Loucy (cell line): ENCODE results near the gene FMO5.

Source experiments
- H2AFZ ChIP-seq: fragments of 200-600 bp; sonication (generic); 2 replicates; pipeline ENCODE4 v1.6.0; 2016; ENCODE audit warnings: antibody characterized with exemption, mild to moderate bottlenecking, low read length, moderate library complexity
- H3F3A ChIP-seq: fragments of 200-600 bp; 2 replicates; pipeline ENCODE4 v1.6.0; 2016; ENCODE audit warnings: antibody characterized with exemption, low read depth, mild to moderate bottlenecking
- H3K27me3 ChIP-seq: fragments of 200-600 bp; sonication (generic); 2 replicates; pipeline ENCODE4 v1.6.1; 2014; ENCODE audit warnings: low read length, mild to moderate bottlenecking; ENCODE audit not compliant: insufficient read depth, poor library complexity, severe bottlenecking
- H3K36me3 ChIP-seq: fragments of 200-600 bp; sonication (generic); 2 replicates; pipeline ENCODE4 v1.6.1; 2016; ENCODE audit warnings: low read length; ENCODE audit not compliant: insufficient read depth
- H3K4me1 ChIP-seq: fragments of 200-600 bp; sonication (generic); 2 replicates; pipeline ENCODE4 v1.5.1; 2014; ENCODE audit warnings: low read length, mild to moderate bottlenecking; ENCODE audit not compliant: insufficient read depth, poor library complexity, severe bottlenecking
- H3K4me2 ChIP-seq: fragments of 200-600 bp; sonication (generic); 2 replicates; pipeline ENCODE4 v1.6.0; 2014; ENCODE audit warnings: antibody characterized with exemption, low read length, low read depth, mild to moderate bottlenecking; ENCODE audit not compliant: poor library complexity, severe bottlenecking
- H3K4me3 ChIP-seq: fragments of 200-600 bp; sonication (generic); 2 replicates; pipeline ENCODE4 v1.5.1; 2014; ENCODE audit warnings: low read length, mild to moderate bottlenecking, mixed read lengths; ENCODE audit not compliant: poor library complexity, severe bottlenecking
- H3K79me2 ChIP-seq: fragments of 200-600 bp; sonication (generic); 2 replicates; pipeline ENCODE4 v1.6.1; 2014; ENCODE audit warnings: low read length; ENCODE audit not compliant: insufficient read depth
- H3K9ac ChIP-seq: fragments of 200-600 bp; sonication (generic); 2 replicates; pipeline ENCODE4 v1.6.0; 2014; ENCODE audit warnings: mild to moderate bottlenecking, low read depth, low read length, moderate library complexity; ENCODE audit not compliant: poor library complexity, severe bottlenecking
- H3K9me2 ChIP-seq: fragments of 200-600 bp; sonication (generic); replicated peaks from 2 replicates; pipeline ENCODE4 v1.6.1; 2016; ENCODE audit warnings: low read depth, low read length, mixed read lengths
- H3K9me3 ChIP-seq: fragments of 200-600 bp; sonication (generic); 2 replicates; pipeline ENCODE4 v1.6.1; 2014; ENCODE audit warnings: mild to moderate bottlenecking, antibody characterized with exemption, low read length, low read depth; ENCODE audit not compliant: insufficient read depth
- H4K20me1 ChIP-seq: fragments of 200-600 bp; sonication (generic); 2 replicates; pipeline ENCODE4 v1.6.0; 2014; ENCODE audit warnings: antibody characterized with exemption, low read length, mild to moderate bottlenecking; ENCODE audit not compliant: insufficient read depth, poor library complexity, severe bottlenecking
- EZH2phosphoT487 ChIP-seq: fragments of 200-600 bp; IDR thresholded peaks from 2 replicates; pipeline ENCODE4 v1.6.1; 2018; ENCODE audit warnings: antibody characterized with exemption, mild to moderate bottlenecking, moderate library complexity, borderline replicate concordance
- TF ChIP-seq, protein P1 (sequence below): fragments of 200-600 bp; sonication (generic); conservative IDR thresholded peaks from 2 replicates; pipeline ENCODE4 v1.5.1; 2014; ENCODE audit warnings: mild to moderate bottlenecking, antibody characterized with exemption, low read length

The FMO5 gene

GRCh38 chr1:147245586-147246021 is 20.5 kb upstream of the FMO5 start:
- peak overlapping the region; percentile 95 for H3K4me2 ChIP-seq
- H3K4me1 ChIP-seq: peaks cover 56% of the 10 kb centered on the region
- H3K9ac ChIP-seq: no peak overlapping the region
- no peaks in the 10 kb centered on the region for H3K9me2 ChIP-seq
- H4K20me1 ChIP-seq: peaks cover 63% of the 10 kb centered on the region
- H3K27me3 ChIP-seq: no peaks in the 10 kb centered on the region
- TF ChIP-seq, protein P1, sequence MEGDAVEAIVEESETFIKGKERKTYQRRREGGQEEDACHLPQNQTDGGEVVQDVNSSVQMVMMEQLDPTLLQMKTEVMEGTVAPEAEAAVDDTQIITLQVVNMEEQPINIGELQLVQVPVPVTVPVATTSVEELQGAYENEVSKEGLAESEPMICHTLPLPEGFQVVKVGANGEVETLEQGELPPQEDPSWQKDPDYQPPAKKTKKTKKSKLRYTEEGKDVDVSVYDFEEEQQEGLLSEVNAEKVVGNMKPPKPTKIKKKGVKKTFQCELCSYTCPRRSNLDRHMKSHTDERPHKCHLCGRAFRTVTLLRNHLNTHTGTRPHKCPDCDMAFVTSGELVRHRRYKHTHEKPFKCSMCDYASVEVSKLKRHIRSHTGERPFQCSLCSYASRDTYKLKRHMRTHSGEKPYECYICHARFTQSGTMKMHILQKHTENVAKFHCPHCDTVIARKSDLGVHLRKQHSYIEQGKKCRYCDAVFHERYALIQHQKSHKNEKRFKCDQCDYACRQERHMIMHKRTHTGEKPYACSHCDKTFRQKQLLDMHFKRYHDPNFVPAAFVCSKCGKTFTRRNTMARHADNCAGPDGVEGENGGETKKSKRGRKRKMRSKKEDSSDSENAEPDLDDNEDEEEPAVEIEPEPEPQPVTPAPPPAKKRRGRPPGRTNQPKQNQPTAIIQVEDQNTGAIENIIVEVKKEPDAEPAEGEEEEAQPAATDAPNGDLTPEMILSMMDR: no peak
- no peak for TF ChIP-seq EZH2phosphoT487
- H3F3A ChIP-seq: no peaks in the 10 kb centered on the region
- H2AFZ ChIP-seq: no peak overlapping the region
- H3K36me3 ChIP-seq: no peaks in the 10 kb centered on the region
- peak overlapping the region; percentile 89 for H3K4me3 ChIP-seq
- H3K9me3 ChIP-seq: no peaks in the 10 kb centered on the region
- H3K79me2 ChIP-seq: peaks cover 79% of the 10 kb centered on the region

- TF ChIP-seq, protein P1: no peak
- TF ChIP-seq EZH2phosphoT487: no peak
- no peak overlapping the region for H2AFZ ChIP-seq
- H3K9ac ChIP-seq: peak overlapping the region; percentile 93
- peak overlapping the region; percentile 89 for H3K4me3 ChIP-seq
- H3K4me2 ChIP-seq: peak overlapping the region; percentile 95
- no peaks in the 10 kb centered on the region for H3K9me2 ChIP-seq
- peaks cover 59% of the 10 kb centered on the region for H4K20me1 ChIP-seq
- H3K4me1 ChIP-seq: peaks cover 51% of the 10 kb centered on the region
- H3K27me3 ChIP-seq: no peaks in the 10 kb centered on the region
- no peaks in the 10 kb centered on the region for H3K36me3 ChIP-seq
- no peaks in the 10 kb centered on the region for H3F3A ChIP-seq
- H3K9me3 ChIP-seq: no peaks in the 10 kb centered on the region
- peaks cover 74% of the 10 kb centered on the region for H3K79me2 ChIP-seq
These were observed 20.0 kb upstream of the FMO5 start for GRCh38 chr1:147245129-147245528.

DNA sequence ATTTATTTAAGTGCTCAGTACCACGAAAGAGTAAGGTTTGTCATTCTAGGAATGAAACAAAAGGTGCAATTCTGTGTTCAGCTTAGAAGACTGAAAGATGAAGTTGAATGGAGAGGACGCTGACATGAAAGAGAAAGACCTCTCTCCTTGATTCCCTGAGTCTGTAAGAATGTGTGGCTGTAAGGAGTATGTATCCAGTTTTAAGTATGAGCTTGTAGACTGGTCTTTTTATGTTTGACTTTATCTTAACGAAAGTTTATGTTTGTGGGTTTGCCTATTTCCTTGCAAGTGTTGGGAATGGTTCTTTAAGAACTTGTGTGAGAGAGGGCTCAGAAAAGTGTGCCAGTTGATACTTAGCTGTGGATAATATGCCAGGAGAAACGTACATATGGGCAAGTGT is 18.7 kb upstream of the FMO5 start:
- Histone ChIP-seq H4K20me1 (peaks cover 50% of the 10 kb centered on the region), H3K79me2 (peaks cover 61% of the 10 kb centered on the region), H3K9ac (peak overlapping the region; percentile 93), H3K9me3 (no peaks in the 10 kb centered on the region), H3K4me2 (peak overlapping the region; percentile 95), H3K4me1 (peaks cover 45% of the 10 kb centered on the region), H3K4me3 (peak overlapping the region; percentile 89), H3F3A (no peaks in the 10 kb centered on the region), H3K9me2 (no peaks in the 10 kb centered on the region), H3K27me3 (no peaks in the 10 kb centered on the region), H3K36me3 (no peaks in the 10 kb centered on the region), H2AFZ (no peak overlapping the region)
- TF ChIP-seq, protein P1: no peak
- no peak for TF ChIP-seq EZH2phosphoT487
